B cell (primary cell): ENCODE data around the gene HARBI1. TPM values are rescaled to one million over a fixed set of nuclear protein-coding genes. Genes with fewer than 3 reads are reported as not detected.

Source experiments
- ATAC-seq: fragments of 200-7000 bp; cut with Tn5 transposase; one replicate; pipeline ENCODE4 v1.10.0; 2021; ENCODE audit warnings: low read depth, mild to moderate bottlenecking, moderate number of reproducible peaks, moderate library complexity
- CTCF ChIA-PET: fragments of 350-600 bp; sonication (Branson Sonifier 250); formaldehyde crosslinking; loops from one replicate; lab custom pipeline; 2021; ENCODE audit warnings: antibody characterized with exemption, inconsistent platforms; lab: Charles Lee
- POLR2A ChIA-PET: fragments of 350-600 bp; sonication (Branson Sonifier 250); formaldehyde crosslinking; loops from one replicate; lab custom pipeline; 2021; ENCODE audit warnings: antibody characterized with exemption; lab: Charles Lee
- DNase-seq: peaks from one replicate; pipeline ENCODE4 v3.0.0; 2013
- H2AFZ ChIP-seq: 2 replicates; pipeline ENCODE4 v1.6.1; 2012; ENCODE audit warnings: mild to moderate bottlenecking, low read depth, low read length; ENCODE audit not compliant: insufficient read depth, poor library complexity, severe bottlenecking
- H3K27ac ChIP-seq, 2 donors: 1 replicate in 1 of 2; 2 replicates in 1 of 2; pipeline ENCODE4 v1.5.1; 2012 to 2013; ENCODE audit warnings: low read length in 2 of 2, mild to moderate bottlenecking in 2 of 2, moderate library complexity in 1 of 2
- H3K27me3 ChIP-seq, 4 experiments: fragments of 200-600 bp in 1 of 4; sonication (generic) in 1 of 4; replicated peaks in 1 of 4; 1 replicate in 2 of 4; 2 replicates in 2 of 4; pipeline versions ENCODE4 v1.6.1 to v1.7.0; 2013 to 2016; ENCODE audit warnings: low read length in 3 of 4, mild to moderate bottlenecking in 2 of 4, mixed read lengths in 1 of 4, moderate library complexity in 1 of 4; ENCODE audit not compliant: insufficient read depth in 4 of 4, control insufficient read depth in 3 of 4; ENCODE audit errors: control extremely low read depth in 1 of 4
- H3K36me3 ChIP-seq, 2 experiments: replicated peaks in 1 of 2; 1 replicate in 1 of 2; 2 replicates in 1 of 2; pipeline versions ENCODE4 v1.6.1 to v1.7.1; 2013; ENCODE audit warnings: low read length in 1 of 2; ENCODE audit not compliant: insufficient read depth in 2 of 2, control insufficient read depth in 1 of 2; ENCODE audit errors: control extremely low read depth in 1 of 2, extremely low read depth in 1 of 2
- H3K4me1 ChIP-seq, 2 donors: fragments of 200-600 bp in 1 of 2; sonication (generic) in 1 of 2; 1 replicate in 1 of 2; 2 replicates in 1 of 2; pipeline versions ENCODE4 v1.5.1 to v1.6.1; 2013 to 2017; ENCODE audit warnings: low read length in 2 of 2; ENCODE audit not compliant: control insufficient read depth in 2 of 2, insufficient read depth in 2 of 2
- H3K4me2 ChIP-seq: replicated peaks from 2 replicates; pipeline ENCODE3; 2012; ENCODE audit warnings: mild to moderate bottlenecking, low read depth, low read length; ENCODE audit not compliant: poor library complexity, severe bottlenecking
- H3K4me3 ChIP-seq, 5 experiments: fragments of 200-600 bp in 1 of 5; sonication (generic) in 1 of 5; 1 replicate in 3 of 5; 2 replicates in 2 of 5; pipeline versions ENCODE4 v1.5.1 to v1.7.0; 2011 to 2016; ENCODE audit warnings: low read length in 4 of 5, mild to moderate bottlenecking in 4 of 5, low read depth in 2 of 5, control low read depth in 1 of 5, moderate library complexity in 1 of 5; ENCODE audit not compliant: insufficient read depth in 1 of 5; ENCODE audit errors: control extremely low read depth in 1 of 5, extremely low read depth in 1 of 5
- H3K79me2 ChIP-seq: fragments of 200-600 bp; sonication (generic); one replicate; pipeline ENCODE4 v1.6.0; 2016; ENCODE audit warnings: low read length; ENCODE audit not compliant: control insufficient read depth, insufficient read depth
- H3K9ac ChIP-seq: fragments of 200-600 bp; sonication (generic); 2 replicates; pipeline ENCODE4 v1.6.1; 2017; ENCODE audit warnings: mild to moderate bottlenecking, low read length, moderate library complexity
- H3K9me3 ChIP-seq, 3 donors: one replicate each; pipeline versions ENCODE4 v1.6.1 to v1.7.1; 2013; ENCODE audit warnings: low read length in 2 of 3; ENCODE audit not compliant: control insufficient read depth in 2 of 3, insufficient read depth in 1 of 3; ENCODE audit errors: control extremely low read depth in 1 of 3
- H4K20me1 ChIP-seq: 2 replicates; pipeline ENCODE4 v1.6.0; 2012; ENCODE audit warnings: mild to moderate bottlenecking, low read length; ENCODE audit not compliant: insufficient read depth, control insufficient read depth, poor library complexity, severe bottlenecking
- H3K27ac Mint-ChIP-seq: one replicate; pipeline ENCODE4 v1.8.0; 2021; ENCODE audit warnings: mixed read lengths
- H3K27me3 Mint-ChIP-seq: one replicate; pipeline ENCODE4 v1.8.0; 2021; ENCODE audit warnings: mixed read lengths
- H3K4me1 Mint-ChIP-seq: one replicate; pipeline ENCODE4 v1.8.0; 2021; ENCODE audit warnings: mixed read lengths
- H3K4me3 Mint-ChIP-seq: one replicate; pipeline ENCODE4 v1.8.0; 2021; ENCODE audit warnings: mixed read lengths
- H3K9me3 Mint-ChIP-seq: one replicate; pipeline ENCODE4 v1.8.0; 2022; ENCODE audit warnings: mixed read lengths; ENCODE audit not compliant: insufficient read depth
- EZH2 ChIP-seq: IDR thresholded peaks from 2 replicates; pipeline ENCODE4 v1.6.1; 2012; ENCODE audit warnings: borderline replicate concordance, low read depth, mild to moderate bottlenecking, moderate library complexity, low read length; ENCODE audit not compliant: insufficient read depth, poor library complexity, severe bottlenecking
- WGBS: methylation state at CpG from one replicate; pipeline ENCODE4 v1.1.5; 2013; ENCODE audit warnings: missing lambda C conversion rate; ENCODE audit not compliant: insufficient coverage; 5-methylcytosine and 5-hydroxymethylcytosine counted together
- intact Hi-C: fragments of 100-400 bp; cut with micrococcal nuclease; formaldehyde crosslinking; loops from one replicate; pipeline ENCODE4 v1.10.0; 2022
- polyA plus RNA-seq: library from polyadenylated mRNA; depleted of rRNA; stranded (reverse); fragments of >200 nt; gene quantifications from 2 replicates; pipeline ENCODE4 v1.2.3, GENCODE V29; 2012
- total RNA-seq, 2 donors: library from RNA; stranded (reverse); fragments of 120-200 nt in 1 of 2; gene quantifications; 1 replicate in 1 of 2; 2 replicates in 1 of 2; pipeline versions ENCODE4 v1.2.3 to v1.2.4, GENCODE V29; 2013 to 2022
- TF ChIP-seq, protein P1 (sequence below): fragments of 200-600 bp; IDR thresholded peaks from one replicate; pipeline ENCODE4 v1.8.0; 2022; ENCODE audit warnings: antibody characterized with exemption, mild to moderate bottlenecking

The HARBI1 gene
- total and polyA plus RNA-seq, 2 donors (not counting 1 experiment from before 2014, with no cell fraction given) = 7.7 to 8.0 TPM

GRCh38 chr11:46559815-46560214 is 57.2 kb downstream of the HARBI1 start:
- H3K4me3 ChIP-seq = peak overlapping the region in 1 of 5 experiments; percentile 51
- peak overlapping the region; percentile 64 for H2AFZ ChIP-seq
- Mint-ChIP-seq H3K27ac (no peak overlapping the region), H3K4me3 (peak overlapping the region; percentile 91), H3K9me3 (no peaks in the 10 kb centered on the region), H3K27me3 (no peaks in the 10 kb centered on the region), H3K4me1 (peaks cover 51% of the 10 kb centered on the region)
- peak overlapping the region; percentile 68 for H3K4me2 ChIP-seq
- H3K27me3 ChIP-seq = no peaks in the 10 kb centered on the region
- no CpG with 5 or more reads among the region's 1 CpG for WGBS
- H3K36me3 ChIP-seq = peaks cover 0 to 4% of the 10 kb centered on the region in 2 experiments
- TF ChIP-seq EZH2 = no peak
- TF ChIP-seq, protein P1, sequence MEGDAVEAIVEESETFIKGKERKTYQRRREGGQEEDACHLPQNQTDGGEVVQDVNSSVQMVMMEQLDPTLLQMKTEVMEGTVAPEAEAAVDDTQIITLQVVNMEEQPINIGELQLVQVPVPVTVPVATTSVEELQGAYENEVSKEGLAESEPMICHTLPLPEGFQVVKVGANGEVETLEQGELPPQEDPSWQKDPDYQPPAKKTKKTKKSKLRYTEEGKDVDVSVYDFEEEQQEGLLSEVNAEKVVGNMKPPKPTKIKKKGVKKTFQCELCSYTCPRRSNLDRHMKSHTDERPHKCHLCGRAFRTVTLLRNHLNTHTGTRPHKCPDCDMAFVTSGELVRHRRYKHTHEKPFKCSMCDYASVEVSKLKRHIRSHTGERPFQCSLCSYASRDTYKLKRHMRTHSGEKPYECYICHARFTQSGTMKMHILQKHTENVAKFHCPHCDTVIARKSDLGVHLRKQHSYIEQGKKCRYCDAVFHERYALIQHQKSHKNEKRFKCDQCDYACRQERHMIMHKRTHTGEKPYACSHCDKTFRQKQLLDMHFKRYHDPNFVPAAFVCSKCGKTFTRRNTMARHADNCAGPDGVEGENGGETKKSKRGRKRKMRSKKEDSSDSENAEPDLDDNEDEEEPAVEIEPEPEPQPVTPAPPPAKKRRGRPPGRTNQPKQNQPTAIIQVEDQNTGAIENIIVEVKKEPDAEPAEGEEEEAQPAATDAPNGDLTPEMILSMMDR = no peak
- H3K9ac ChIP-seq = peak overlapping the region; percentile 60
- intact Hi-C loops = no loop called here
- ATAC-seq (no peak), DNase-seq (no peak)
- POLR2A ChIA-PET = interaction anchor here (2.5 kb wide), 1 partner anchor 34 kb away, joined by 6 read pairs; the partner anchor contains the start of gene AMBRA1
- H3K9me3 ChIP-seq = no peaks in the 10 kb centered on the region
- CTCF ChIA-PET = no interaction called here
- H4K20me1 ChIP-seq = peaks cover 12% of the 10 kb centered on the region
- peak overlapping the region; percentile 34 to 75 for H3K27ac ChIP-seq
- peaks cover 89% of the 10 kb centered on the region for H3K79me2 ChIP-seq
- peaks cover 21 to 27% of the 10 kb centered on the region in 2 donors for H3K4me1 ChIP-seq

DNA sequence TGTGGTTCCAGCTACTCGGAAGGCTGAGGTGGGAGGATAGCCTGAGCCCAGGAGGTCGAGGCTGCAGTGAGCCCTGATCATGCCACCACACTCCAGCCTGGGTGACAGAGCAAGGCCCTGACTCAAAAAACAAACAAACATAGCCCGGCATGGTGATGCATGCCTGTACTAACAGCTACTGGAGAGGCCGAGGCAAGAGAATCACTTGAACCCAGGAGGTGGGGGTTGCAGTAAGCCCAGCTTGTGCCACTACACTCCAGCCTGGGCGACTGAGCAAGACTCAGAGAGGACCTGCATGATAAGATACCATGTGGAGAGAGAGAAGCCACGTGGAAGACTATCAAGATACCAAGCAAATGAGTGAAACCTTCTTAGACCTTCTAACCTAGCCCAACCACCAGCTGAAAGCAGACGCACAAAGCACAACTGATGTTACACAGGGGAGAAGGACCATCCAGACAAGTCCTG is 59.3 kb downstream of the HARBI1 start:
- Histone ChIP-seq H3K4me3 (no peak overlapping the region), H3K79me2 (peaks cover 84% of the 10 kb centered on the region), H3K9ac (no peak overlapping the region), H3K4me1 (peaks cover 21 to 35% of the 10 kb centered on the region in 2 donors), H2AFZ (no peak overlapping the region), H3K27ac (no peak overlapping the region), H3K4me2 (no peak overlapping the region), H3K27me3 (no peaks in the 10 kb centered on the region), H3K36me3 (peaks cover 0 to 4% of the 10 kb centered on the region in 2 experiments), H4K20me1 (peaks cover 21% of the 10 kb centered on the region), H3K9me3 (no peaks in the 10 kb centered on the region)
- ATAC-seq (no peak), DNase-seq (no peak)
- intact Hi-C loops = no loop called here
- TF ChIP-seq, protein P1 = no peak
- TF ChIP-seq EZH2 = no peak
- 89% methylated on average over 4 of the region's 7 CpGs for WGBS
- Mint-ChIP-seq H3K27ac (no peak overlapping the region), H3K27me3 (no peaks in the 10 kb centered on the region), H3K4me3 (no peak overlapping the region), H3K9me3 (no peaks in the 10 kb centered on the region), H3K4me1 (peaks cover 64% of the 10 kb centered on the region)
- CTCF ChIA-PET = no interaction called here
- POLR2A ChIA-PET = no interaction called here
